Transverse colon (tissue), 4 donors: Measurements from ENCODE around the gene ARMC8. TPM values are rescaled to one million over a fixed set of nuclear protein-coding genes. Genes with fewer than 3 reads are reported as not detected.

Experiments
- DNase-seq: peaks from one replicate; pipeline ENCODE4 v3.0.0-alpha.2; 2019
- H3K27ac ChIP-seq, 4 donors: fragments of 200-600 bp; sonication (generic); 2 replicates each; pipeline ENCODE4 v1.5.1; 2016 to 2018; ENCODE audit warnings: inconsistent platforms in 4 of 4
- H3K27me3 ChIP-seq: fragments of 200-600 bp; sonication (generic); 2 replicates; pipeline ENCODE4 v1.5.1; 2017; ENCODE audit warnings: inconsistent platforms
- H3K36me3 ChIP-seq, 4 donors: fragments of 200-600 bp; sonication (generic); 2 replicates each; pipeline ENCODE4 v1.5.1; 2017 to 2019; ENCODE audit warnings: inconsistent platforms in 4 of 4
- H3K4me1 ChIP-seq, 4 donors: fragments of 200-600 bp; sonication (generic); 2 replicates each; pipeline ENCODE4 v1.5.1; 2017 to 2020; ENCODE audit warnings: inconsistent platforms in 4 of 4
- H3K4me3 ChIP-seq, 4 donors: fragments of 200-600 bp; sonication (generic); 1 replicate in 1 of 4; 2 replicates in 3 of 4; pipeline versions ENCODE4 v1.5.1 to v1.6.1; 2017 to 2019; ENCODE audit warnings: inconsistent platforms in 4 of 4
- H3K9me3 ChIP-seq, 2 donors: fragments of 200-600 bp; sonication (generic); 2 replicates each; pipeline ENCODE4 v1.5.1; 2017 to 2019; ENCODE audit warnings: inconsistent platforms in 2 of 2
- EP300 ChIP-seq: sonication (generic); formaldehyde crosslinking; IDR thresholded peaks from one replicate; pipeline ENCODE4 v1.6.1; 2017; ENCODE audit warnings: antibody characterized with exemption, low read depth
- POLR2A ChIP-seq: fragments of 450-650 bp; IDR thresholded peaks from one replicate; pipeline ENCODE4 v1.6.1; 2016; ENCODE audit warnings: antibody characterized with exemption, mild to moderate bottlenecking, moderate library complexity
- POLR2AphosphoS5 ChIP-seq, 3 donors: sonication (generic); formaldehyde crosslinking; IDR thresholded peaks; one replicate each; pipeline ENCODE4 v1.6.1; 2016; ENCODE audit warnings: antibody characterized with exemption in 3 of 3
- WGBS, 2 donors: methylation state at CpG; one replicate each; pipeline ENCODE4 v1.1.5; 2018; ENCODE audit warnings: low coverage in 1 of 2; 5-methylcytosine and 5-hydroxymethylcytosine counted together
- in situ Hi-C, 4 donors: fragments of 200-750 bp; cut with MboI; loops; one replicate each; pipeline versions ENCODE4 v1.15.0 to v1.15.1; 2017; ENCODE audit warnings: low sequenced_read_pairs in 3 of 4, low pct_ligation_motif_present in 1 of 4, low pct_unique_long_range_greater_than_20kb in 1 of 4
- intact Hi-C: fragments of 100-400 bp; cut with DNase I; formaldehyde crosslinking; loops from one replicate; pipeline ENCODE4 v1.15.1; 2023; ENCODE audit warnings: low total_unique reads
- total RNA-seq, 4 donors: library from RNA; depleted of rRNA; stranded (reverse); fragments of >200 nt; gene quantifications; one replicate each; pipeline ENCODE4 v1.1.0, GENCODE V29; 2016
- TF ChIP-seq, protein P1 (sequence below), 5 experiments: fragments of 200-600 bp in 3 of 5; fragments of 450-650 bp in 2 of 5; sonication (generic) in 3 of 5; IDR thresholded peaks; 1 replicate in 2 of 5; 2 replicates in 3 of 5; pipeline ENCODE4 v1.5.1; 2016 to 2017; ENCODE audit warnings: antibody characterized with exemption in 5 of 5, inconsistent platforms in 3 of 5, mild to moderate bottlenecking in 2 of 5, moderate library complexity in 1 of 5

The ARMC8 gene
- total RNA-seq, 4 donors from 2014 or later: 48.1 to 63.8 (median 60.3) TPM

- H3K4me3 ChIP-seq: no peak overlapping the region
- H3K27me3 ChIP-seq: no peaks in the 10 kb centered on the region
- peaks cover 0 to 34% (median 11%) of the 10 kb centered on the region in 4 donors for H3K36me3 ChIP-seq
- H3K4me1 ChIP-seq: no peaks in the 10 kb centered on the region
- no peak for DNase-seq
- TF ChIP-seq EP300 (no peak), POLR2AphosphoS5 (IDR thresholded peaks at IDR 0.05) (no peak), POLR2A (no peak)
- TF ChIP-seq, protein P1, sequence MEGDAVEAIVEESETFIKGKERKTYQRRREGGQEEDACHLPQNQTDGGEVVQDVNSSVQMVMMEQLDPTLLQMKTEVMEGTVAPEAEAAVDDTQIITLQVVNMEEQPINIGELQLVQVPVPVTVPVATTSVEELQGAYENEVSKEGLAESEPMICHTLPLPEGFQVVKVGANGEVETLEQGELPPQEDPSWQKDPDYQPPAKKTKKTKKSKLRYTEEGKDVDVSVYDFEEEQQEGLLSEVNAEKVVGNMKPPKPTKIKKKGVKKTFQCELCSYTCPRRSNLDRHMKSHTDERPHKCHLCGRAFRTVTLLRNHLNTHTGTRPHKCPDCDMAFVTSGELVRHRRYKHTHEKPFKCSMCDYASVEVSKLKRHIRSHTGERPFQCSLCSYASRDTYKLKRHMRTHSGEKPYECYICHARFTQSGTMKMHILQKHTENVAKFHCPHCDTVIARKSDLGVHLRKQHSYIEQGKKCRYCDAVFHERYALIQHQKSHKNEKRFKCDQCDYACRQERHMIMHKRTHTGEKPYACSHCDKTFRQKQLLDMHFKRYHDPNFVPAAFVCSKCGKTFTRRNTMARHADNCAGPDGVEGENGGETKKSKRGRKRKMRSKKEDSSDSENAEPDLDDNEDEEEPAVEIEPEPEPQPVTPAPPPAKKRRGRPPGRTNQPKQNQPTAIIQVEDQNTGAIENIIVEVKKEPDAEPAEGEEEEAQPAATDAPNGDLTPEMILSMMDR (IDR thresholded peaks at IDR 0.05): no peak
- H3K27ac ChIP-seq: no peak overlapping the region
- intact Hi-C loops: no loop called here
- in situ Hi-C loops: no loop called here
- WGBS, 2 donors: 79 to 94% methylated on average over 9 of the region's 9 CpGs
- no peaks in the 10 kb centered on the region for H3K9me3 ChIP-seq
These were observed 57.9 kb downstream of the ARMC8 start for GRCh38 chr3:138245026-138245425.

DNA sequence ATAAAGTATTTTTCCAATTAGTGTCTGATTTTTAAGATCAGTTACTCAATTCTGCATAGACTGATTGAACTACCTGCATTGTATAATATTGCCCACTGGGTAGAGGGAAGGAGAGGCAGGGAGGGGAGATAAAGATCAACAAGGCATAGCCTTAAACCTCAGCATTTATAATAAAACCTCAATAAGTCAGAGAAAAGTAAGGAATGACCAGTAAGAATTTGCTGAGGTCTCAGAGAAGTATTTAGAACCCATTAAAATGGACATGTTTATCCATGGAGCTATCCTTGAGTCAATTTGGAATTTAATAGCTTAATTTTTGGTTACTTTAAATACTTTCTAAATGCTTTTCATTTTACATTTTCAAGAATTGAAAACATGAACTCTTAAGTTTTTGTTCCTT is 62.5 kb downstream of the ARMC8 start:
- H3K36me3 ChIP-seq: peaks cover 0 to 5% (median under 1%) of the 10 kb centered on the region in 4 donors
- no peak overlapping the region for H3K27ac ChIP-seq
- no peaks in the 10 kb centered on the region for H3K9me3 ChIP-seq
- H3K27me3 ChIP-seq: no peaks in the 10 kb centered on the region
- in situ Hi-C loops: no loop called here
- intact Hi-C loops: no loop called here
- TF ChIP-seq POLR2AphosphoS5 (IDR thresholded peaks at IDR 0.05): no peak
- TF ChIP-seq EP300: no peak
- TF ChIP-seq, protein P1 (IDR thresholded peaks at IDR 0.05): no peak
- no peak for TF ChIP-seq POLR2A
- H3K4me1 ChIP-seq: no peaks in the 10 kb centered on the region
- no peak for DNase-seq
- H3K4me3 ChIP-seq: no peak overlapping the region

DNA sequence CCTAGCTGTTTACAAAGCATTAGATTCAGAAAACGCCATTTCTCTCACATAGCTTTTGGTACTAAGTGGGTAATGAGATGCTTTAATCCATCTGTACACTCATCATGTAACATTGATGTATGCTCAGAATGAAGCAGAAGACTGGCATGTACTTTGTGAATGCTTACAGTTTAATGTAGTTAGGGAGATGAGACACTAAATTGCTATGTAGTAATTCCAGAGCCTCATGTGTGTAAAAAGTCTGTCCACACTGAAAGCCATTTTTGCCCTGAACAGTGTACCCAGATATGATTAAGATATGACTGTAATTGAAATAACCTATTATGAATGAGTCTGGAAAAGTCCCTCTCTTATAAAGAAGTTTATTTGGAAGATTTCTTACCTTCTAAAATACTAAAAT is 66.5 kb downstream of the ARMC8 start:
- WGBS, 2 donors: 100% methylated on average over 1 of the region's 1 CpG
- H3K27me3 ChIP-seq: no peaks in the 10 kb centered on the region

GRCh38 chr3:138254216-138254615 is 67.1 kb downstream of the ARMC8 start:
- peaks cover 0 to 4% (median under 1%) of the 10 kb centered on the region in 4 donors for H3K36me3 ChIP-seq
- WGBS, 2 donors: 50 to 63% methylated on average over 1 of the region's 1 CpG

More for the DNA sequence above, 66.5 kb downstream of the ARMC8 start:
- no peaks in the 10 kb centered on the region for H3K9me3 ChIP-seq
- DNase-seq: no peak
- H3K4me1 ChIP-seq: no peaks in the 10 kb centered on the region
- TF ChIP-seq POLR2A (no peak), POLR2AphosphoS5 (IDR thresholded peaks at IDR 0.05) (no peak), EP300 (no peak)
- TF ChIP-seq, protein P1 (IDR thresholded peaks at IDR 0.05): no peak
- no peak overlapping the region for H3K27ac ChIP-seq
- in situ Hi-C loops (no loop called here), intact Hi-C loops (no loop called here)
- no peak overlapping the region for H3K4me3 ChIP-seq
- peaks cover 0 to 1% (median 0%) of the 10 kb centered on the region in 4 donors for H3K36me3 ChIP-seq

More at GRCh38 chr3:138254216-138254615, 67.1 kb downstream of the ARMC8 start:
- intact Hi-C loops (no loop called here), in situ Hi-C loops (no loop called here)
- H3K4me1 ChIP-seq: no peaks in the 10 kb centered on the region
- no peaks in the 10 kb centered on the region for H3K27me3 ChIP-seq
- DNase-seq: no peak
- no peak for TF ChIP-seq POLR2AphosphoS5 (IDR thresholded peaks at IDR 0.05)
- TF ChIP-seq EP300: no peak
- TF ChIP-seq, protein P1 (IDR thresholded peaks at IDR 0.05): no peak
- TF ChIP-seq POLR2A: no peak
- no peak overlapping the region for H3K27ac ChIP-seq
- no peaks in the 10 kb centered on the region for H3K9me3 ChIP-seq
- H3K4me3 ChIP-seq: no peak overlapping the region
